ENCODE results near the gene MED9.

- TF ChIP-seq DNMT1 (IDR thresholded peaks at IDR 0.05), result no peak
- TF ChIP-seq ZEB2 (IDR thresholded peaks at IDR 0.05), result no peak
- TF ChIP-seq EZH2 (IDR thresholded peaks at IDR 0.05; ENCODE audit: borderline replicate concordance, low read depth, low read length), result no peak
- TF ChIP-seq SPI1 (IDR thresholded peaks at IDR 0.05; ENCODE audit: borderline replicate concordance, low read depth, low read length), result no peak
- TF ChIP-seq, protein P1, sequence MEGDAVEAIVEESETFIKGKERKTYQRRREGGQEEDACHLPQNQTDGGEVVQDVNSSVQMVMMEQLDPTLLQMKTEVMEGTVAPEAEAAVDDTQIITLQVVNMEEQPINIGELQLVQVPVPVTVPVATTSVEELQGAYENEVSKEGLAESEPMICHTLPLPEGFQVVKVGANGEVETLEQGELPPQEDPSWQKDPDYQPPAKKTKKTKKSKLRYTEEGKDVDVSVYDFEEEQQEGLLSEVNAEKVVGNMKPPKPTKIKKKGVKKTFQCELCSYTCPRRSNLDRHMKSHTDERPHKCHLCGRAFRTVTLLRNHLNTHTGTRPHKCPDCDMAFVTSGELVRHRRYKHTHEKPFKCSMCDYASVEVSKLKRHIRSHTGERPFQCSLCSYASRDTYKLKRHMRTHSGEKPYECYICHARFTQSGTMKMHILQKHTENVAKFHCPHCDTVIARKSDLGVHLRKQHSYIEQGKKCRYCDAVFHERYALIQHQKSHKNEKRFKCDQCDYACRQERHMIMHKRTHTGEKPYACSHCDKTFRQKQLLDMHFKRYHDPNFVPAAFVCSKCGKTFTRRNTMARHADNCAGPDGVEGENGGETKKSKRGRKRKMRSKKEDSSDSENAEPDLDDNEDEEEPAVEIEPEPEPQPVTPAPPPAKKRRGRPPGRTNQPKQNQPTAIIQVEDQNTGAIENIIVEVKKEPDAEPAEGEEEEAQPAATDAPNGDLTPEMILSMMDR (IDR thresholded peaks at IDR 0.05 in 2 of 3, conservative IDR thresholded peaks at IDR 0.05 in 1 of 3; ENCODE audit: insufficient read depth in 2 of 3, low read depth in 1 of 3, low read length in 3 of 3), result no peak
- no peak for TF ChIP-seq TRIM28 (IDR thresholded peaks at IDR 0.05)
- TF ChIP-seq ZNF318 (IDR thresholded peaks at IDR 0.05; ENCODE audit: borderline replicate concordance in 1 of 2, low read depth in 1 of 2), result no peak
- no peak for TF ChIP-seq JUND (IDR thresholded peaks at IDR 0.05; ENCODE audit: borderline replicate concordance, low read depth, low read length)
- no peak for TF ChIP-seq JUND (tag; IDR thresholded peaks at IDR 0.05; ENCODE audit: borderline replicate concordance, low read depth, low read length)
- no peak for TF ChIP-seq HLTF (IDR thresholded peaks at IDR 0.05)
- no peak for TF ChIP-seq PHF8 (IDR thresholded peaks at IDR 0.05; ENCODE audit: borderline replicate concordance, low read length)
These were observed 36.1 kb downstream of the MED9 start for GRCh38 chr17:17512866-17513265.

Data from K562 (cell line).